Measurements from ENCODE around the gene ATG5.
"Not testable (repeated sequence)": the region's sequence is repeated elsewhere in the genome, so short reads cannot be mapped to it uniquely, and the experiment has no call there.

ATG5 gene

DNA sequence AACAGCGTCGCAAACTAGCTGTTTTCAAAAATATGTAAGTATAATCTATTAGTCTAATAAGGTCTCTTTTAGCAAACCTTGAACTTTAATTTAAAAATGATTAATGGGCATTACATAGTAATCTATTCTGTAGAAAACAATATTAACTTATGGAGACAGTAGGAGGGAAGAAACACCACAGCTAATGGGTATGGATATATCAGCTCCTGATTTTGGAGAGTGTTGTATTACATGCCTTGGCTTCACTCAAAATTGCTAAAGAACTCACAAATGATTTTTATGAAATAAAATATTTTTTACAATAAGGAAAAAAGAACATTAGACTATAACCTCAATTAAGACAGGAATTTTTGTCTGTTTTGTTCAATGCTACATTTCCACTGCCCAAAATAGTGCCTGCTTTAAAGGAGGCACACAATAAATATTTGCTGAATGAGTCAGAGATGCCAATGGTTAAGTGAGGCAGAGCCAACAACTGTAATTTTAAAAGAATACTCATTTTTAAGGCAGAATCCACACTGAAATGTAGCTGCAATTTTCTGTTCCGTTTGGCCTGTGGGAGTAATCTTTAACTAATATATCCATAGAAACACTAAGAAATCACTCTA, 15.7 kb downstream of the ATG5 start:
- DNase-seq, result no peak

DNA sequence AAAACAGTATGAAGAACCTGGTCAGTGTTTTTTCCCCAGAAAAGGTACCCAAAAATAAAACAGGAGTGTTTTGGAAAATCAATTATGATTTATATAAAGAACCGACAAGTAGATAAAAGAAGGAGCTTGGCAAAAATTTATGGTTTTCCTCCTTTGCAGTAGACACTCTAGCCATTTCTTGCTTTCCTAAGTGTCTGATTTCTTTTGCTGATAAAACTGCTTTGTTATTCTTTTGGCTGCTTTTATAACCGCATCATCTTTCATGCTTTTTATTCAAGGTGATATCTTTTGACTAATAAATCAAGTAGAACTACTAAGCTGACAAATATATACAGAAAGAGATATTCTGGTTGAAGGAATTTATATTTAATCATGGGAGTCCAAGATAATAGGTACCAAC, 16.6 kb downstream of the ATG5 start:
- DNase-seq, result no peak

DNA sequence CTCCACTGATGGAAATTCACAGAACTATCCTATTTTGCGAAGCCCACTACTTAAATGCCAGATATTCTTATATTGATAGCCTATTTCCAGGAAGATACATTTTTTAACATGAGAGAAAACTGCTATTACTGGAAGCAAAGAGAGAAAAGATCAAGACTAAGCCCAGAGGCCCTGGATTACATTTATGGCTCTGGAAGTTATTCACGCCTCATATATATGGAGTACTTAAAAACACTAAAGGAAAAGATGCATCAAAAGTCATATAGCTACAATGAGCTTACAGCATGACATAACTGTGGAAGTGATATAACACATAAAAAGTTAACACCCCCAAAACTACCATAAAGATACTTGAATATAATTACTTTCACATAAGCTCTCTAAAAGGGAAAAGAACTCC, 19.8 kb downstream of the ATG5 start:
- DNase-seq, result no peak

DNA sequence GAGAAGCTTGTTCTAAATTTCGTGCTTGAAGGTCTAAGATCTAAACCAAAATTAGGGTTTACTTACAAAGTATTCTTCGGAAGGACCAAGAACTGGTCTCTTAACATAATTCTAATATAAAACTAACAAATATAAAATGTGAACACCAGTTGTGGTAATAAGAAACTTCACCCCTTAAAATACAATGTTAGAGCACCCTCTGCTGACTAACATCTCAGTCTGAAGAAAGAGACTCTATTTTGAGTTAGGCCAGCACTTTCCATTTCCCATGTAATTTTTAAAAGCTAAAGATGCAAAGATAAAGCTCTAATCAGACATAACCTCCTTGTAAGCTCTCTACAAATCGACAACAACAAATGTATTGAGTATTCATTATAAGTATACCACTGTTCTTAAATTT, 24.6 kb downstream of the ATG5 start:
- DNase-seq, result no peak

DNA sequence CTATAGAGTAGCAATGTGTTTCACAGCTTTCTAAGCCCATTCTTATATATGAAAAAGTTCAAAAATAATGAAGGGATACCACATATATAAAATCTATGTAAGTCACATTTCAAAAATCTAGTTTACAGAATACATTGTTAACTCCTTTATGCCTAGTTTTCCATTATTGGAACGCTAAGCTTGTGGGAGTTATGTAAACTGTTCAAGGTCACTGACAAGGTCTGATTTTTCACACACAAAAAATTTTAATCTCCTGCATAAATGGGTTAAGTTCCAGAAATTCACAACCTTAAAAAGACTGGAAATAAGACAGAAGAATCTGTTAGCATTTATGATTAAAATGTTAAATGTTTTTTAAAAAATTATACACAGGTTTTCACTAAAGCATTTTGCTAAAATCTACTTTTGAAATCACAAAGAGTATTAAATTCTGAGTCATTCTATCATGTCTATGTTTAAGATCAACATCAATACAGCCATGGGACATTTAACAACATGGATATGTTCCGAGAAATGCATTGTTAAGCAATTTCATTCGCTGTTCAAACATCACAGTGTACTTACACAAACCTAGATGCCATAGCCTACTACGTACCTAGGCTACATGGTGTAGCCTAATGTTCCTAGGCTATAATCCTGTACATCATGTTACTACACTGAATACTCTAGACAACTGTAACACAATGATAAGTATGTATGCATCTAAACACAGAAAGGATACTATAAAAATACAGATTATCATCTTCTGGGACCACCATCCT, 25.4 kb downstream of the ATG5 start:
- DNase-seq, result no peak

DNA sequence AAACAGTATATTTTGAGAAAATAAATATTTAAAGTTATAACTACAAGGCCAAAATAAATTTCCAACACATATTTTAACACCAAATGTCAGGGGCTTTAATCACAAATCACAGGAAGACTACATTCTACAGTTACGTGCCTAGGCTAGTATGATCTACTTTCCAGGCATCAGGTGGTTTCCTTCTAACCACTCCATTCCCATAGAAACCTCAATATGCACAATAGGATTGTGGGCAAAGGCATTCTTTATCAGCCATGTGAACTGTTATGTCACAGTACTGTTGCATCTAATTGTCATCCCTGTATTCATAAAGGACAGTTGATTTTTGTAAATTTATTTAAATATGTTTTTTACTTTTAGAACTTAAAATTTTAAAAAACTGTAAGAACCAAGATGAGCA, 32.4 kb downstream of the ATG5 start:
- no peak for DNase-seq

DNA sequence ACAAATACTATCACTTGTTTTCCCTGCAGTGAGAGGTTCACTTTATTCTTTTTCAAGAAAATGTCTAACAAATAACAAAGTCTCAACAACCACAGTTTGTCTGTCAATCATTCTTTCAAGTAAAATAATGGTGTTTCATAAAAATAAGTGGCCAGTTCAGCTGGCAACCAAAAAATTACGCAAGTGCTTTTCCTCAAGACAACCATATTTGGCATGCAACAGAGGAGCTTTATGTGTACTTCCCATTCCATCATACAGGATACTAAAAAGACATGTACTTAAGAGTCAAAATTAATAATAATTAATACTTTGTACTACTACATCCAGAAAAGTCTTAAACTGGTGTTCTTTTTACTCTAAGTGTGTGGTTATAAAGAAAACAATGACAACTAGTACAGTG, 34.6 kb downstream of the ATG5 start:
- DNase-seq, result no peak

DNA sequence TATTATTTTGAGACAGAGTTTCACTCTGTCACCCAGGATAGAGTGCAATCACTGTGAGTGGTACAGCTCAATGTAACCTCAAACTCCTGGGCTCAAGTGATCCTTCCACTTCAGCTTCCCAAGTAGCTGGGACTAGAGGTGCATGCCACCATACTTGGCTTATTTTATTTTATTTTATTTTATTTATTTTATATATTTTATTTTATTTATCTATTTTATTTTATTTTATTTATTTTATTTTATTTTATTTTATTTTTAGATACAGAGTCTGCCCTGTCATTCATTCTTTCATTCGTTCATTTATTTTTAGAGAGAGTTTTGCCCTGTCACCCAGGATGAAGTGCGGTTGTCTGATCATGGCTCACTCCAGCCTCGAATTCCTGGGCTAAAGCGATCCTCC, 35.5 kb downstream of the ATG5 start:
- DNase-seq, result no peak

DNA sequence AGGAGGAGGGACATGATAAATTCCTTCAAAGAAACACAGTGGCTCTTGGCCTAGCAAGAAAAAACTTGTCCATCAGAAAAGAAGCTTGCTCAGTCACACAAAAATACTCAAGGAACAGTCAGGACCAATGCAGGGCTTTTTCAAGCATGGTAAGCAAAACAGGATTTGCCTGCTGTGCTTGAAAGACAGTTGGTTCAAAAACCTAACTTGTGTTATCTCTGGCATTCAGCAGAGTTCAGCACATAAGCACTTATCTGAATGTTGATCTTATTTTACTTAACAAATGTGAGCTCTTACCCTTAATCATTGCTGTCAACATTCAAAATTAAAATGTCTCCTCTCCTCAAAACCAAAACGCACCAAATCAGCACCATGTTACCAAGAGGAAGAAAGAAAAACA, 38.3 kb downstream of the ATG5 start:
- no peak for DNase-seq

DNA sequence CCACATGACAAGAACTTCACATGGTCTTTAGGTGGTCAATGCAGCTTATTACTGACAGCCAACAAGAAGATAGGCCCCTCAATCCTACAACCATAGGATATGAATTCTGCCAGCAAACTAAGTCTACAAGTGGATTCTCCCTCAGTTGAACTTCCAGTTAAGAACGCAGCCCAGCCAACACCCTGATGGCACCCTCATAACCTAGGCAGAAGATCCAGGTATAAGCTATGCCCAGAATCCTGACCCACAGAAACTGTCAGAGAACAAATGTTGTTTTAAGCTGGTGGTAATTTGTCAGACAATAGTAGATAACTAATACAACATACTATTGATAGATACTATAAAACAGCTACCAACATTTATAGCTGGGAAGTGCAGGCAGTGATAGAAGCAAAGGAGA, 38.8 kb downstream of the ATG5 start:
- no peak for DNase-seq

DNA sequence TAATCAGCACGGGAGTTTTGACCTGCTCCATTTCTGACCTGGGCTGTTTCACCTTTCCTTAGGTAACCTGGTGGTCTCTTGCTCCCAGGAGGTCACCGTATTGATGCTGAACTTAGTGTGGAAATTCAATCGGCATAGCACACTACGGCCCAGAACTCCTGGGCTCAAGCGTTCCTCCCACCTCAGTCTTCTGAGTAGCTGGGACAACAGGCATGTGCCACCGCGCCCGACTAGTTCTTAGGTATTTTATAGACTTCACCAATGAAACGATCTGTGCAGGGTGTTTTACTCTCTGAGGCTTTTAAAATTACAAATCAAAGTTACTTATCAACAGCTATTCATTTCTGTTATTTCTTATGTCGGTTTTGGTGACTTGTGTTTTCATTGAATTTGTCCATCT, 42.1 kb downstream of the ATG5 start:
- no peak for DNase-seq

DNA sequence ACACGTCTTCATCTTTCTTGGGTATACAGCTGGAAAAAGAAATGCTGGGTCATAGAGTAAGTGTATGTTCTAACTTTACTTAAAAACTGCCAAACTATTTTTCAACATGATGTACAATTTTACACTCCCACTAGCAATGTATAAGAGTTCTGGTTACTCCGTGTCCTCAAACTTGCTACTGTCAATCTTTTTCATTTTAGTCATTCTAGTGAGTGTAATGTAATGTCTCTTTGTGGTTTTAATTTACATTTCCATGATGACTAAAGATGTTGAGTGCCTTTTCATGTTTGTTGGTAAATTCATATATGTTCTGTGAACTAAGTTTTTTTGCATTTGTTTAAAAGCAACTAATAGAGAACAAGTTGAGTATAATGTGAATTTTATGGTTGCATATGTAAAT, 43.9 kb downstream of the ATG5 start:
- DNase-seq, result no peak

DNA sequence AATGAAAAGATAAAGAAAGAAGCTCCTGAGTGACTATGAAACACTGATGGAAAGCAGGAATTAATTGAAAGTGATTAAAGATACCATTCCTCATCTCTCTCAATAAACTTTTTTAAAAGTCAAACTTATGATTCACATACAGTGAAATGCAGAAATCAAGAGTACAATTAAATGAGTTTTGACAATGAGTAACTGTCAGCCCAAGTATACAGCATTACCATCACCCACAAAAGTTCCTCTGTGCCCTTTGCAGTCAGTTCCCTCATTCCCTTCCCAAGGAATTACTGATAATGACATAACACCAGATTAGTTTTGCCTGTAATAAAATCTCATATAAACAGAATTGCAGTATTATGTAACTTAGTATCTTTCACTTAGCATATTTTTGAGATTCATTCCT, 44.5 kb downstream of the ATG5 start:
- DNase-seq, result no peak

DNA sequence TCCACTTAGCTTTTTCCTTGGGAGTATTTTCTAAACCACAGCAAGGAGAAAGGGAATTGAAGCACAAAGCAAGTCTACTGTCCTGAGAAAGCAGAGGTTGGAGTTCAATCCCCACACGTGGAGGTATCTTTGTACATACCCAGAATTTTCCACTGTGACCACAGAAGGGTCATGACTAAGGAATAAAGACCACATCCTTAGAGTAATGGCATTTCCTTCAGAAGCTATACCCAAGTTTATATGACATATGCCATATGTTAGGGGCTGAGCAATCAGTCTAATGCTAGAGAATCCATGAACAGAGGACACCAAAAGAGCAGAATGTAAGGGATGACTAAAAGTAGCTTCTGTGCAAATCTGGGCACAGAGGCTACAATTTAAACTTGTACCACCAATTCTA, 46.4 kb downstream of the ATG5 start:
- no peak for DNase-seq

DNA sequence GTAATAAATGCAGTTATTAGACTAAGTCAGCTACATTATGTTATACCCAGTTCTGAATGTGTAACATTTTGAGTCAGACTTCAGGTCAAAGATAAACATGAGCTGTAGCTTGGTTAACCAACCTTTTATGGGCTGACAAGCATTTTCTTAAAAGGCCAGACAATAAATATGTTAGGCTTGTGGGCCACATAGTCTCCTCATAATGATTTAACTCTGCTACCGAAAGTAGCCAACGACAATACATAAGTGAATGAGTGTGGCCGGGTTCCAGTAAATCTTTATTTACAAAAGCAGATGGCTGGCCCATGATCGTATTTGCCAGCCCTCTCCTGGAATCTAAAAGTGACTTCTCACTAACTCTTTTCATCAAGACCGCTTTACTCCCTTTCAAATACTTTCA, 49.9 kb downstream of the ATG5 start:
- no peak for DNase-seq

DNA sequence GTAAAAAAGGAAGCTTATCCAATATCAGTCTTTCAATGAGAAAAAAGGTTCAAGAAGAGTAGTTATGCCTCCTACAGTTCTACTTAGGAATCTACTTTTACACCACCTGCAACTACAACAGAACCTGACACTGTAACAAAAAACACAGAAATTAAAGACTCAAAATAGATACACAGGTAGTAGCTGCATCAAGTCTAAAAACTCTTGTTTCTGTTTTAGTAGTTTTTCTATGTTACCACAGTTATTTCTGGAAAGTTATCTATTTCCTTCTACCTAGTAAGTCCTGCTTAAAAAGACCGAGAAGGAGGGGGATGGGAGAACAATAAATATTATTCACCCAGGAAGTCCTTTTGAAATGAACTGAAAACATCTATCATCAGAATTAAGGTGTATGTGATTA, 52.5 kb downstream of the ATG5 start:
- no peak for DNase-seq

DNA sequence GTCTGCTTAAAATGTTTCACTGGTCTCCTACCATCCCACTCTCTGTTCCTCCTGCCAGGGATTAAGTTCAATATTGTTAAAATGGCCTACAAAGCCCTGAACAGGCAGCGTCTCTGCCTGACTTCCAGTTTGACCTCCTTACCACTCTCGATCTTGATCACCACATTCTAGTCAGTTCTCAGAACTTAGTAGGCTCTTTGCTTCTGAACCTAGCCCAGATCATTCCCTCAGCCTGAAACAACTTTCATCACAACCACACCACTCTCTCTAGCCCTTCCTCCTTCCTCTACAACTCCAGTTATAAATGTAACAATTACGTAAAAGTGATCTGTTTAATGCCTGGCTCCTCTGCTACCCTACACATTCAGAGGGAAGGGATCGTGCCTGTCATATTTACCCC, 53.3 kb downstream of the ATG5 start:
- no peak for DNase-seq

DNA sequence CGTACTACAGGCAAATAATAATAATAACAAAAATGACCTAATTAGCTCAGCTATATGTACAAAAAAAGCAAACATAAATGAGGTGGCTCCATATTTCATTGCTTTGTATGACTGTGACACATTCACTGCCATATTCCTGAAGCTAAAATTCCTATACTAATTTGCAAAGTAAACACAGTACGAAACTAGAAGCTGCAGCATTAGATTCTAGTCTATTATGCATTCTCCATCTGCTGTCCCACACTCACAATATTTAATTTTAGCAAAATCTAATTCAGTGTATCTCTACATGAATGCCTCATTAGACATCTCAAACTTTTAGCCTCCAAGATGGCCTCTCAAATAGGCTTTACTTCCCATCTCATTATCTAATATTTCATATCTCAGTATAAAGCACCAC, 55.1 kb downstream of the ATG5 start:
- no peak for DNase-seq

DNA sequence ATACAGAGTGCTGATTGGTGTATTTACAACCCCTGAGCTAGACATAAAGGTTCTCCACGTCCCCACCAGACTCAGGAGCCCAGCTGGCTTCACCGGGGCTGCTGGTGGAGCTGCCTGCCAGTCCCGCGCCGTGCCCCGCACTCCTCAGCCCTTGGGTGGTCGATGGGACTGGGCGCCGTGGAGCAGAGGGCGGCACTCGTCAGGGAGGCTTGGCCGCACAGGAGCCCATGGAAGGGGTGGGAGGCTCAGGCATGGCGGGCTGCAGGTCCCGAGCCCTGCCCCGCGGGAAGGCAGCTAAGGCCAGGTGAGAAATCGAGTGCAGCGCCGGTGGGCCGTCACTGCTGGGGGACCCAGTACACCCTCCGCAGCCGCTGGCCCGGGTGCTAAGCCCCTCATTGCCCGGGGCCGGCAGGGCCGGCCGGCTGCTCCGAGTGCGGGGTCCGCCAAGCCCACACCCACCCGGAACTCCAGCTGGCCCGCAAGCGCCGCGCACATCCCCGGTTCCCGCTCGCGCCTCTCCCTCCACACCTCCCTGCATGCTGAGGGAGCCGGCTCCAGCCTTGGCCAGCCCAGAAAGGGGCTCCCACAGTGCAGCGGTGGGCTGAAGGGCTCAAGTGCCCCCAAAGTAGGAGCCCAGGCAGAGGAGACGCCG, 56.2 kb downstream of the ATG5 start:
- DNase-seq, result not testable (repeated sequence)

DNA sequence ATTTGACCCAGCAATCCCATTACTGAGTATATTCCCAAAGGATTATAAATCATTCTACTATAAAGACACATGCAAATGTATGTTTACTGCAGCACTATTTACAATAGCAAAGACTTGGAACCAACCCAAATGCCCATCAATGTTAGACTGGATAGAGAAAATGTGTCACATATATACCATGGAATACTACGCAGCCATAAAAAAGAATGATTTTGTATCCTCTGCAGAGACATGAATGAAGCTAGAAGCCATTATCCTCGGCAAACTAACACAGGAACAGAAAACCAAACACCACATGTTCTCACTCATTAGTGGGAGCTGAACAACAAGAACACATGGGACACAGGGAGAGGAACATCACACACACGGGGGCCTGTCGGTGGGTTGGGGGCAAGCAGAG, 57.1 kb downstream of the ATG5 start:
- DNase-seq, result not testable (repeated sequence)

DNA sequence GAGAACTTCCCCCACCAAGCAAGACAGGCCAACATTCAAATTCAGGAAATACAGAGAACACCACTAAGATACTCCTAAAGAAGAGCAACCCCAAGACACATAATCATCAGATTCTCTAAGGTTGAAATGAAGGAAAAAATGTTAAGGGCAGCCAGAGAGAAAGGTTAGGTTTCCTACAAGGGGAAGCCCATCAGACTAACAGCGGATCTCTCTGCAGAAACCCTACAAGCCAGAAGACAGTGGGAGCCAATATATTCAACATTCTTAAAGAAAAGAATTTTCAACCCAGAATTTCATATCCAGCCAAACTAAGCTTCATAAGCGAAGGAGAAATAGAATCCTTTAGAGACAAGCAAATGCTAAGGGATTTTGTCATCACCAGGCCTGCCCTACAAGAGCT, 61.1 kb downstream of the ATG5 start:
- DNase-seq, result not testable (repeated sequence)

DNA sequence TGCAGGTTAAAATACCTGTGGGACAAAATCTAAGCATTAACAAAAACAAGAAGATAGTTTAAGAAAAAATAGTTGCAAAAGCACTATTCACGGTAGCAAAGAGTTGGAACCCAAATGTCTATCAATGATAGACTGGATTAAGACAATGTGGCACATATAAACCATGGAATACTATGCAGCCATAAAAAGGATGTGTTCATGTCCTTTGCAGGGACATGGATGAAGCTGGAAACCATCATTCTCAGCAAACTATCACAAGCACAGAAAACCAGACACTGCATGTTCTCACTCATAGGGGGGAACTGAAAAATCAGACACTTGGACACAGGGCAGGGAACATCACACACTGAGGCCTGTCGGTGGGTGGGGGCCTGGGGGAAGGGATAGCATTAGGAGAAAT, 65.8 kb downstream of the ATG5 start:
- DNase-seq, result not testable (repeated sequence)

DNA sequence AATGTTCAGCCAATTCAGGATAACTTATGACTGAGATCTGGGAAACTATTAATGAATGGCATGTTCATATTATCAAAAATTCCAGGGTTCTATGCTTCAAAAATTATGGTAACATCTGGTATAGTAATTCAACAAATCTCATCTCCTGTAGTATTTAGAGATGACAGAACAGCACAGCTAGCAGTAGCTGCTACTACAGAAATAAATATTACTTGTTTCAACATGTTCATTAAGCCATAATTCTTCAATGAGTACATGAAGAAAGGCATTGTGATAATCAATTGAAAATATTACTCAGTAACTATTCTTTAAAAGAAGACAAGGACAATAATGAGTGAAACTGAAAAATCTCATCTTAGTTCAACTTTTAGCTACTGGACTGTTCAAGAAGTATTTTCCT, 66.8 kb downstream of the ATG5 start:
- DNase-seq, result no peak

DNA sequence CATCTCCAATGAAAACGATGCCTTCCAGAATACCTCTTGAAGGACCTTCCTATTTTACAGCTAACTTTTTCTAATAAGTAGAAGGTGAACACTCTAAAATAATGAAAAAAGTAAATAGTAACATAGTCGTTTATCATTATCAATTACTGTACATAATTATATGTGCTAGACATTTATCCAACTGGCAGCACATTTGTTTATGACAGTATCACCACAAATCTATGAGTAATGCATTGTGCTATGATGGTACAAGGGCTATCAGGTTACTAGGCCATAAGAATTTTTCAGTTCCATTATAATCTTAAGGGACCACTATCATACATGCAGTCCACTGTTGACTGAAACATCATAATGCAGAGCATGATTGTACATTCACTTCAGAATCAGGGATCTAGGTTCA, 68.4 kb downstream of the ATG5 start:
- DNase-seq, result no peak

All from stimulated activated CD4-positive, alpha-beta T cell treated with anti-CD3 and anti-CD28 coated beads, Interleukin-2, amount 100 ng/mL, for 24 hours (primary cell).